ENCODE results near the gene RPP30. TPM values are rescaled to one million over a fixed set of nuclear protein-coding genes. Genes with fewer than 3 reads are reported as not detected.

RPP30 gene
- total RNA-seq, 1 donor from 2014 or later: 59.6 TPM

DNA sequence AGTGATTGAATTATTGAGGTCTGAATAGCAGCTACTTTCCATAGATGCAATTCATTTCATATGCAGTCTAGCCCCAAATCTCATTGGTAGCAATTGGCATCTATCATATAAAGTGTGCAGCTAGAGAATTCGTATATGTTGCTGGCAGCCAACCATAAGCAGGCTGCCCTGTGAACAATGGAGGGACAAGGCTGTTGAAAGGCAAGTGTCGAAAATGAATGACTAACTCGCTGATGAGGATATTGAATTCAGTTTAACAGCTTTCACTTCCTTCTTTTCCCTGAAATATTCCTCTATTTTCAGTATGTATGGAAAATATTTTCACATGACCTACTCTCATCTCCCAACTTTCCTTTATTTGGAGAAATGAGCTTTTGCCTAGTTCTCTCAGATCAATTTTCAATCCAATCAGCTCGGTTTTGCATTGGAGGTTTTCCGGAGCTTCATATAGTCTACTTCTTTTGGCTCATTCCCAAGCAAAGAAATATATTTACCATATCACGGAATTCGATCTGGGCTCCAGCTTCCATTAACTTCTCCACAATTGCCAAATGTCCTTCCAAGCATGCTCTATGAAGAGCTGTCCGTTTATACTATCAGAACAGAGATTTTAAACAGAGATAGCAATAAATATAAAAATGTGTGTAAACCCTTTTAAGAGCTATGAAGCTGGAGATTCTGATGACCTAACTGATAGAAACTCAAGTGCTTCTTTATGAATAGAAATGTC is 45.6 kb downstream of the RPP30 start:
- Mint-ChIP-seq H3K27me3 (ENCODE audit: low read depth) (no peaks in the 10 kb centered on the region), H3K27ac (ENCODE audit: unreplicated experiment) (no peak overlapping the region), H3K4me1 (peaks cover under 1% of the 10 kb centered on the region), H3K9me3 (no peaks in the 10 kb centered on the region), H3K4me3 (no peak overlapping the region), H3K36me3 (ENCODE audit: low read depth) (no peaks in the 10 kb centered on the region)
- no peak for TF ChIP-seq CTCF (conservative IDR thresholded peaks at IDR 0.05)
- DNase-seq (ENCODE audit: low read depth, low spot score): no peak

DNA sequence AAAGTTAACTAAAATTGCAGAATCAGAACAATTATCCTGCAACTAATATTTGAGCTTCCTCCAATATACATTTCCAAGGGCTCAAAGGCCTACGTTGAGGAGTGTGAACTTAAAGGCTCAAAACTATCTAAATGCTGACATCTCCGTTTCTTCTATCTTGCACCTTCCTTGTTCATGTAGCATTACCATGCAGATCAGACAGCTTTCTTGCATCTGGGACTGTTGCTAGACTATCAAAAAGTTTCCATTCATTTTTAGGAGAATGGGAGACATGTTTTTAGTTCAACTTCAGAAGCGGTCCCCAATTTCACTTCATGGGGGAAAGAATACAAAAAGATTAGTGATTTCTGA is 46.2 kb downstream of the RPP30 start:
- H3K27ac Mint-ChIP-seq (ENCODE audit: unreplicated experiment): no peak overlapping the region
- TF ChIP-seq CTCF (conservative IDR thresholded peaks at IDR 0.05): no peak

DNA sequence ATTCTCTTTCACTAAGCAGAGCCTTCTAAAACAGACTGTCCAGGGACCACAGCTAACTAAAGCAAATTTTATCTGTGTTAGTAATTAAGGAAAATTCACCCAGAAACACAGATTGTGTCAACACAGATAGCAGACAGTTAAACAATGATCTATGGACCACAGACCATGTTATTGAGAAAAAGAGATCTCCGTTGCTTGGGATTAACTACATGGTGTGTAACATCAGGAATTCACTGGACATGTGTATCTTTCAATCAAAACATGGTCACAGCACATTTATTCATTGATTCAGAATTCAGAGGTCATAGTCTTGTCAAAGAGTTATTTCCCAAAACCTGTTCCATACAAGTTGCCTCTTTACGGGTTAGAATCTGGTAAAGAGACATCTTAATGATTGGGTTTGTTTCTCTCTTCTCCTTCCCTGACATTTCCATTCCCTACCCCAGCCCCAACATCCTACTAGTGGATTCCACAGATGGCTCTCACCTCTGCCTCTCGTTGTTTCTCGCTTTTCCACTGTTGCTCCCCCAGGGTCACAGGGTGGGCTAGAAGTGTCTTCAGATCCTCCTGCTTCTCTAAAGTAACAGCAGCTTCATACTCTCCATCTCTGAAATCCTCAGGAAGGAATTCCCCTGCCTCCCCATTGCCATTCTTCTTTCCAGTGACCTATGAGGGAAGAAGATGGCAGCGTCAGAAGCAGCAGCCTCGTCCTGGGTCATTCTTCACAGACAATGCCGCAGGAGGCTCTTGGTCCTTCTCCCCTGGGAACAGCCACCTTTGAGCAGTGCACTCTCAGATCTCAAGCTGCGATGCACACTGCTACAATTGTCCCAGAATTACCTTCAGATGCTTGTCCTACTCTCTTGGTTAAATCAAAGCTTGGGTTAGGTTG is 48.2 kb downstream of the RPP30 start:
- no peaks in the 10 kb centered on the region for H3K36me3 Mint-ChIP-seq (ENCODE audit: low read depth)
- no peak for DNase-seq (ENCODE audit: low read depth, low spot score)
- H3K9me3 Mint-ChIP-seq: no peaks in the 10 kb centered on the region
- no peaks in the 10 kb centered on the region for H3K27me3 Mint-ChIP-seq (ENCODE audit: low read depth)
- H3K4me3 Mint-ChIP-seq: no peak overlapping the region
- no peak for TF ChIP-seq CTCF (conservative IDR thresholded peaks at IDR 0.05)
- no peak overlapping the region for H3K27ac Mint-ChIP-seq (ENCODE audit: unreplicated experiment)
- no peaks in the 10 kb centered on the region for H3K4me1 Mint-ChIP-seq

More for the DNA sequence above, 46.2 kb downstream of the RPP30 start:
- Mint-ChIP-seq H3K4me3 (no peak overlapping the region), H3K9me3 (no peaks in the 10 kb centered on the region), H3K4me1 (no peaks in the 10 kb centered on the region), H3K27me3 (ENCODE audit: low read depth) (no peaks in the 10 kb centered on the region), H3K36me3 (ENCODE audit: low read depth) (no peaks in the 10 kb centered on the region)
- DNase-seq (ENCODE audit: low read depth, low spot score): no peak

- DNase-seq (ENCODE audit: low read depth, low spot score): no peak
- H3K4me3 Mint-ChIP-seq: no peak within 1 kb of the TSS
- no peaks in the 10 kb centered on the region for H3K36me3 Mint-ChIP-seq (ENCODE audit: low read depth)
These were observed 49.4 kb downstream of the RPP30 start, which contains the start of gene ANKRD1 for GRCh38 chr10:90920986-90921666. Gene ANKRD1 (minus strand): TSS chr10:90921087. CDS start chr10:90921027, 60 bp downstream.

More at GRCh38 chr10:90920986-90921666, 49.4 kb downstream of the RPP30 start, which contains the start of gene ANKRD1:
- Mint-ChIP-seq H3K9me3 (no peaks in the 10 kb centered on the region), H3K4me1 (no peaks in the 10 kb centered on the region), H3K27ac (ENCODE audit: unreplicated experiment) (no peak within 1 kb of the TSS), H3K27me3 (ENCODE audit: low read depth) (no peaks in the 10 kb centered on the region)
- TF ChIP-seq CTCF (conservative IDR thresholded peaks at IDR 0.05): no peak

Data from neural crest cell (in vitro differentiated cells).